Ramos (cell line): Measurements from ENCODE around the gene SCGB1C2.

ENCODE experiments used
- in situ Hi-C: fragments of 300-500 bp; cut with MboI; formaldehyde crosslinking; loops from one replicate; pipeline ENCODE4 v1.14.3; 2022; ENCODE audit warnings: low sequenced_read_pairs; ENCODE audit not compliant: unreplicated experiment

SCGB1C2 gene

GRCh38 chr17:147796-148740, 10.7 kb downstream of the SCGB1C2 start:
- in situ Hi-C loops, result no loop called here

DNA sequence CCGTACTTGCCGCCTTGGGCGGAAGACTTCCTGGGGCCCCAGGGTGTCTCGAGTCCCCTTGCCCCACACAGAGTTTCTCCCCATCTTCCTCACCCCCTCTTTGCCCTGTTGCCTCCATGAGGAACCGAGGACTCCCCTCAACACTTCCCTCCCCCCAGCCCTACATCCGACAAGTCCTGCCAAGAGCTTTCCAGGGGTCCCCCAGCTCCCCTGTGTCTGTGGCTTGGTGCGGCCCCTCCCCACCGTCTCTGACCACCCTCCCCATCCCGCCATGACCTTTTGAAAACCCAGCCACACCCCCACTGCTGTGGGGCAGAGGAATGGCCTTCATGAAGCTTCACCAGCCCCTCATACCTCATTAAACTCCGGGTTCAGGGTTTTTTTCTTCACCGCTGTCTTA, 11.4 kb downstream of the SCGB1C2 start:
- in situ Hi-C loops, result no loop called here

GRCh38 chr17:149231-149630, 11.9 kb downstream of the SCGB1C2 start:
- in situ Hi-C loops, result no loop called here

DNA sequence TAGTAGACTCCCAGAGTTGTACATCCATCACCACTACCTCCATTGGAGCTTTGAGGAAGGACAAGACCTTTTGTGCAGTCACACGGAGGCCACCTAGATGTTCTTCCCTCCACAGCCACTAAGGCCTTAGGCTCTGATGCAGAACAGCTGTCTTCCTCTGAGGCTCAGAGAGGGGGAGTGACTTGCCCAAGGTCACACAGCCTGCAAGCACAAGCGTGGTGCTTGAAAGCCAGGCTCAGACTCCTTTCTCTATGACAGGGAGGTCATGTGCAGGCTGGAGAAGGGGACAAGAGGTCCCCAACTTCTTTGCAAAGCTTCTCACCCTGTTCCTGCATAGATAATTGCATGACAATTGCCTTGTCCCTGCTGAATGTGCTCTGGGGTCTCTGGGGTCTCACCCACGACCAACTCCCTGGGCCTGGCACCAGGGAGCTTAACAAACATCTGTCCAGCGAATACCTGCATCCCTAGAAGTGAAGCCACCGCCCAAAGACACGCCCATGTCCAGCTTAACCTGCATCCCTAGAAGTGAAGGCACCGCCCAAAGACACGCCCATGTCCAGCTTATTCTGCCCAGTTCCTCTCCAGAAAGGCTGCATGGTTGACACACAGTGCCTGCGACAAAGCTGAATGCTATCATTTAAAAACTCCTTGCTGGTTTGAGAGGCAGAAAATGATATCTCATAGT, 12.7 kb downstream of the SCGB1C2 start:
- in situ Hi-C loops, result no loop called here

- in situ Hi-C loops, result no loop called here
These were observed 13.6 kb downstream of the SCGB1C2 start for GRCh38 chr17:151004-151403.

DNA sequence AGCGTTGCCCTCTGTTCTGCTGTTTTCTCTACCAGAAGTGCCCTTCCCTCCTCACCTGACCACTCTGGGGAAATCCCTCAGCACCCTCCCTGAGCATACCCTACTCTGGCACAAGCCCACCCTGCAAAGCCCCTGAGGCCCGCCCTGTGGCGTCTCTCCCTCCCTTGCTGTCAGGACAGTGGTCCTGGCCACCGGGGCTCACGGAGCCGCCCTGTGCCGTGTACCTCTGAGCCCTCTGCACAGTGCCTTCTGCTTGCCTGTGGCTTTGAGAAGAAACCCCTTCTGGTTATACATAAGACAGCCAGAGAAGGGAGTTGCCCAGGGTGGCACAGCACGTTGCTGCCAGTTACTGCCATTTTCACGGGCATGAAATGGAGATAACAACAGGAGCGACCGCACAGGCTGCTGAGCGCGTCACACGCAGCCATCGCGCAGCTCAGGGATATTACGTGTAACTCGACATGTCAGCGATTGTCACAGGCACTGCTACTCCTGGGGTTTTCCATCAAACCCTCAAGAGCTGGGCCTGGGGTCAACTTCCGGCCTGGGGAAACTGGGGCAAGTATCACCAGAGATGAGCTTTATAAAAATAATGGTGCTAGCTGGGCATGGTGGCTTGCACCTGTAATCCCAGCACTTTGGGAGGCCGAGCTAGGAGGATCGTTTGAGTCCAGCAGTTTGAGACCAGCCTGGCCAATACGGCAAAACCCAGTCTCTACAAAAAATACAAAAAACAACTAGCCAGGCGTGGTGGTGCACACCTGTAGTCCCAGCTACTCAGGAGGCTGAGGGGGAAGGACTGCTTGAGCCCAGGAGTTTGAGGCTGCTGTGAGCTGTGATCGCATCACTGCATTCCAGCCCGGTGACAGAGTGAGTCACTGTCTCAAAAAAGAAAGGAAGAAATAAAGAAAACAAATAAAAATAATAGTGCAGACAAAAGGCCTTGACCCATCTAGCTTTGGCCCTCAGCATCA, 14.8 kb downstream of the SCGB1C2 start:
- in situ Hi-C loops, result no loop called here

DNA sequence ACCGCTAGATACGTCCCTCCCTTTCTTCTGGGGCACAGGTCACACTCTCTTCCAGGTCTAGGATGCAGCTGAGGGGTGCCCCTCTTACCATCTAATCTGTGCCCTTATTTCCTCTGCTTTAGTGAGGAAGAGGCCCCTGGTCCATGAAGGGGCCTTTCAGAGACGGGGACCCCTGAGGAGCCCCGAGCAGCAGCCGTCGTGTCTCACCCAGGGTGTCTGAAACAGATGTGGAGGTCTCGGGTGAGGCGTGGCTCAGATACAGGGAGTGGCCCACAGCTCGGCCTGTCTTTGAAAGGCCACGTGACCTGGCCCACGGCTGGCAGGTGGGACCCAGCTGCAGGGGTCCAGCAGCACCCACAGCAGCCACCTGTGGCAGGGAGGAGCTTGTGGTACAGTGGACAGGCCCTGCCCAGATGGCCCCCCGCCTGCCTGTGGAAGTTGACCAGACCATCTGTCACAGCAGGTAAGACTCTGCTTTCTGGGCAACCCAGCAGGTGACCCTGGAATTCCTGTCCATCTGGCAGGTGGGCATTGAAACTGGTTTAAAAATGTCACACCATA, 15.6 kb downstream of the SCGB1C2 start:
- in situ Hi-C loops, result no loop called here

DNA sequence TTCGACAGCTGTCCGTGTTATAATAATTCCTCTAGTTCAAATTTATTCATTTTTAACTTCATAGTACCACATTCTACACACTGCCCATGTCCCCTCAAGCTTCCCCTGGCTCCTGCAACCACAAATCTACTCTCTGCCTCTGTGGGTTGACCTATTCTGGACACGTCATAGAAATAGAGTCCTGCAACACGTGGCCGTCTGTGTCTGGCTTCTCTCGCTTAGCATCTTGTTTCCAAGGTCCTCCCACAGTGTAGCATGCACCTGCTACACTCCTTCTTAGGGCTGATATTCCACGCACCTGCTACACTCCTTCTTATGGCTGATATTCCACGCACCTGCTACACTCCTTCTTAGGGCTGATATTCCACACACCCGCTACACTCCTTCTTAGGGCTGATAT, 16.5 kb downstream of the SCGB1C2 start:
- in situ Hi-C loops, result no loop called here

GRCh38 chr17:155576-155975, 18.2 kb downstream of the SCGB1C2 start:
- in situ Hi-C loops, result no loop called here

DNA sequence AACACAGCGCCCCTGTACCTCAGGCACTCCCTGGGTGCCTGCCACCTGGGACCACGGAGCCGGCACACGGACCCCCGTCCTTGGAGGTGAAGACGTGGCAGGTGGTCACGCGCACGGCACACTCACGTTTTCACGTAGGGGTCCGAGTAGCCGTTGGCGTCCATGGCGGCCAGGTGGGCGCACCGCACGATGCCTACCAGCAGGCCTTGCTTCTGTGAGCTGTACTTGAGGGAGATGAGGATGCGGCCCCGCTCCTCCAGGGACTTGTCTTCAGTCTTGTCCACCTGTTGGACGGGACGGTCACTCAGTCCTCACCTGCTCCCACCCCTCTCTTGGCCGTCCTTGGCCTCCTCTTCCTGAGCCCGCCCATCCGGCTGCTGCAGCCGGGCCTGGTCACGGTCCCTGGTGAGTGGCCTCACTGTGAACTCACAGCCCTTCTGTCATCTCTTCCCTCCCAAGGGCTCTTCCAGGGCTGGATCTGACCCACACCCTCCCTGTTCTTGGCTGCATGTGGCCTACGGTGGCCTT, 18.8 kb downstream of the SCGB1C2 start:
- in situ Hi-C loops, result no loop called here

DNA sequence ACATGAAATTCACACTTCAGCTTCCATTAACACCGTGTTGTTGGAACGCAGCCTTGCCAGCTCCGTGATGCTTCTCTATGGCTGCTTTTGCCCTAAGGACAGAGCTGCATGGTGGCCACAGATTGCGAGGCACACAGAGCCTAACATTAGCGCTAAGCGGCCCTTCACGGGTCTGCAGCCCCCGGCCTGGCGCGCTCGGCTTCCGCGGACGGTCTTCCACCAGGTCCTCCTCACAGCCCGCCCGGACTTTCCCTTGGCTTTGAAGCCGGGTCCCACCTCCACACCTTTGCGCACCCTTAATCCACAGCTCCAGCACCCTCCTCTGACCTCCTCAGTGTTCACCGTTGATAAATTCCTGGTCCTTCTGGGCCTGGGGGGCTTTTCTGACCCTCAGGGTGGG, 19.6 kb downstream of the SCGB1C2 start:
- in situ Hi-C loops, result no loop called here

GRCh38 chr17:157901-158300, 20.5 kb downstream of the SCGB1C2 start:
- in situ Hi-C loops, result no loop called here

DNA sequence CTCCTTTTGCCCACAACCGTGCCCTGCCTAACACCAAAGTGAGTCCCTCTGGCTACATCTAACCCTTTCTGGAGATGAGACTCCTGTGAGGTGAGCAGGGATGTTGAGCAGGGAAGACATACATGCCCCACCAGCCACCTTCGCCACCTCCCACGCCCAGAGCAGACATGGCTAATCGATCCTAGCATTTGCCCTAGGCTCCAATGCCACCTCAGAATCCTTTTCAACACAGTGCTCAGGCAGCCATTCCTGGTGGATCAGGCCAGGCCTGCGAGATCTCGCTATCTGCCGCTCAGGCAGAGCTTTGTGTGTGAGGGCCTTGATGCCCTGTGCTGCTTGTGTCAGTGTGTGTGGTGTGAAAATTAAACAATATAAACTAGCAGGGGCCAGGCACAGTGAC, 21.0 kb downstream of the SCGB1C2 start:
- in situ Hi-C loops, result no loop called here

DNA sequence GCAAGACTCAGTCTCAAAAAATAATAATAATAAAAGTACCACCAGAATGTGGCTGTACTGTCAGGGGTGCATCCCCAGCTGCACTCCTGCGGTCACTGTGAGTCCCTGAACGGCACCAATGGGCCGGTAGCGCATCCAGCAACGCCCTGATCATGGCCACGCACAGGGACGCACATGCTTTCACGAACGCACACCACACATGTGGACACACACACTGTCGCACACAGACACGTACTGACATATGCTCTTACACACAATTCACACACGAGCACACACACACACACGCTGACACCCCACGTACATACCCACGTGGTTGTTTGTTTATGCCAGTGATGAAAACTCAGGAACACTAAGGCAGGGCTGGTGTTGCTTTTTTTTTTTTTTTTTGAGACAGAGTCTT, 22.2 kb downstream of the SCGB1C2 start:
- in situ Hi-C loops, result no loop called here

DNA sequence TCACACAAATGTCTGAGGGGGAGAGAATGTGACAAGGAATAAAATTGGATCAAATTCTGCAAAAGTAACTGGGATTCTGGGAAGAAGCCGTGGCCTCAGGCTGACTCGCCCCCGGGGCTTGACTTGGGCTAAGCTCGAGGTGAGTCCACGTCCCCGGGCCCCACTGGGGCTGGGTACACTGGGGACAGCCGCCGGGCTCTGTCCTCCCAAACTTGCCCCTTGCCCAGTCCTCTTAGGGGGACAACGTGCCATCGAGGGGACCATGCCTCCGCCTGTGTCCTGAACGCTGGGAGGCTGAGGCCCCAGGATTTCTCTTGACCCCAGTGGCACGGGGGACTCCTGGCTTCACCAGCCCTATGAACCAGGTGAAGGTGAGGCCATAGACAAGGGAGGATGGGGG, 23.0 kb downstream of the SCGB1C2 start:
- in situ Hi-C loops, result no loop called here

- in situ Hi-C loops, result no loop called here
These were observed 24.1 kb downstream of the SCGB1C2 start for GRCh38 chr17:161481-161880.

DNA sequence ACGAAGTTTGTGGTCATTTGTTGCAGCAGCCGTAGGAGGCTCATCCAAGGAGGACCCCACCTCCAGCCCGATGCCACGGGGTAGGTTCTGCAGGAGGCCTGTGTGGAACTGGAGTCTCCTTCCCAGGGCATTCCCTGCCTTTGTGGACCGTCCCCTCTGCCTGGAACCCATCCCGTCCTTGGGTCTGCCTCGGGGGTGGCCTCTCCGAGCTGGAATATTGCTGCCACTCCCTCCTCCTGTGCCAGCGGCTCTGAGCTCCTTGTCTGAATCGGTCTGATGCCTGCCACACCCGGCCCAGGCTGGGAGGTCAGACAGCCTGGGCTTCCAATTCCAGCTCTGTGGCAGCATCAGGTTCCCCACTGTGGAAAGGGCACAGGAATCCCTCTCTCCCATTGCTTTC, 25.3 kb downstream of the SCGB1C2 start:
- in situ Hi-C loops, result no loop called here

DNA sequence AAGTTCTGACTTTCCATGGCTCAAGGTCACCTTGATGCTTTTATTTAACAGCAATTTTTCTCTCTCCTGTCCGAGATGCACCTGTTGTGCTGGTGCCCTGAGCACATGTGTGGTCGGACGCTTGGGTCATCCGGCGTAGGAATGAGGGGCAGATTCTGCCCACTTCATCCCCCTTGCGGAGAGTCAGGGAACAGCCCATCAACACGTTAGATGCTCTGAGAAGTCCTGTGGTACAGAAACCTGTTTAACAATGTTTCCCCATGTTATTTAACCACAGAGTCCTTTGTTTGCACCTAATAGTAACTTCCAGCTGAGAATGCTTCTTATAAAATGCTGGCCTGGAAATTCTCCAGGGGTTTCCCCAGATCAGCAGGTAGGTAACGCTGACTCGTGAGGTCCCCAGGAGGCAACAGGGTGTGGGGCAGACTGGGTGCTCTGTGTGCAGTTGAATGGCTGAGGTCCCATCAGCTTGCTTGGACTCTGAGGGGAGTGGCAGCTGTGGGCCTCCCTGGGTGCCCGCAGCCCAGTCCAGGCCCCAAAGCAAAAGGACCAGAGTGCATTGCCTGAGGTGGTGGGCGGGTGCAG, 26.2 kb downstream of the SCGB1C2 start:
- in situ Hi-C loops, result no loop called here
